HEK293 (cell line): ENCODE results near the gene KCNJ6.

ENCODE experiments used
- GLI4 ChIP-seq: fragments of 450-650 bp; formaldehyde crosslinking; IDR thresholded peaks from 2 replicates; pipeline ENCODE4 v1.5.1; 2016; ENCODE audit warnings: missing biosample characterization, missing genetic modification characterization
- HOXA7 ChIP-seq: sonication (generic); formaldehyde crosslinking; IDR thresholded peaks from 2 replicates; pipeline ENCODE4 v1.8.1; 2022; ENCODE audit warnings: missing genetic modification reagents, borderline replicate concordance
- KLF16 ChIP-seq: fragments of 450-650 bp; formaldehyde crosslinking; IDR thresholded peaks from 2 replicates; pipeline ENCODE4 v1.5.1; 2017; ENCODE audit warnings: missing biosample characterization, missing genetic modification characterization
- REST ChIP-seq: fragments of 450-650 bp; formaldehyde crosslinking; IDR thresholded peaks from 2 replicates; pipeline ENCODE4 v1.5.1; 2016; ENCODE audit warnings: missing biosample characterization, missing genetic modification characterization
- YY1 ChIP-seq: fragments of 450-650 bp; formaldehyde crosslinking; IDR thresholded peaks from 2 replicates; pipeline ENCODE4 v1.5.1; 2018; ENCODE audit warnings: missing biosample characterization, missing genetic modification characterization
- ZNF324 ChIP-seq: fragments of 450-650 bp; formaldehyde crosslinking; IDR thresholded peaks from 2 replicates; pipeline ENCODE4 v1.5.1; 2016; ENCODE audit warnings: missing biosample characterization, missing genetic modification characterization
- ZNF561 ChIP-seq: fragments of 450-650 bp; IDR thresholded peaks from 2 replicates; pipeline ENCODE4 v1.5.1; 2018; ENCODE audit warnings: missing biosample characterization, missing genetic modification characterization, borderline replicate concordance
- TF ChIP-seq, protein P1 (sequence below): fragments of 450-650 bp; formaldehyde crosslinking; IDR thresholded peaks from 2 replicates; pipeline ENCODE4 v1.5.1; 2016; ENCODE audit warnings: missing biosample characterization, missing genetic modification characterization
- TF ChIP-seq, protein P2 (sequence below): fragments of 450-650 bp; formaldehyde crosslinking; IDR thresholded peaks from 2 replicates; pipeline ENCODE4 v1.5.1; 2016; ENCODE audit warnings: missing biosample characterization, missing genetic modification characterization

DNA sequence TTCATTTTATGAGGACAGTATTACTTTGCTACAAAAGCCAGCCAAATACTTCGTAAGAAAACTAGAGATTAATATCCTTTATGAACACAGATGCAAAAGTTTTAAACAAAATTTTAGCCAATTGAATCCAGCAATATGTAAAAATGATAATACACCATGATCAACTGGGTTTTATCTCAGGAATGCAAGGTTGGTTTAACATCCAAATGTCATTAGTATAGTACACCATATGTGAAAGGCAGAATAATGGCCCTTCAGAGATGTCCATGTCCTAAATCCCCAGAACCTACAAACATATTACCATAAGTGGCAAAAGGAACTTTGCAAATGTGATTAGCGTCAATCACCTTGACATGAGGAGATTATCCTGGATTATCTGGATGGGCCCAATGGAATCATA is 16.7 kb upstream of the KCNJ6 start:
- TF ChIP-seq REST (no peak), HOXA7 (CRISPR knock-in tag) (no peak), ZNF324 (tag by site-specific recombination) (no peak), KLF16 (tag by site-specific recombination) (no peak), GLI4 (tag by site-specific recombination) (no peak), ZNF561 (tag by site-specific recombination) (no peak), YY1 (no peak)
- TF ChIP-seq, protein P1, sequence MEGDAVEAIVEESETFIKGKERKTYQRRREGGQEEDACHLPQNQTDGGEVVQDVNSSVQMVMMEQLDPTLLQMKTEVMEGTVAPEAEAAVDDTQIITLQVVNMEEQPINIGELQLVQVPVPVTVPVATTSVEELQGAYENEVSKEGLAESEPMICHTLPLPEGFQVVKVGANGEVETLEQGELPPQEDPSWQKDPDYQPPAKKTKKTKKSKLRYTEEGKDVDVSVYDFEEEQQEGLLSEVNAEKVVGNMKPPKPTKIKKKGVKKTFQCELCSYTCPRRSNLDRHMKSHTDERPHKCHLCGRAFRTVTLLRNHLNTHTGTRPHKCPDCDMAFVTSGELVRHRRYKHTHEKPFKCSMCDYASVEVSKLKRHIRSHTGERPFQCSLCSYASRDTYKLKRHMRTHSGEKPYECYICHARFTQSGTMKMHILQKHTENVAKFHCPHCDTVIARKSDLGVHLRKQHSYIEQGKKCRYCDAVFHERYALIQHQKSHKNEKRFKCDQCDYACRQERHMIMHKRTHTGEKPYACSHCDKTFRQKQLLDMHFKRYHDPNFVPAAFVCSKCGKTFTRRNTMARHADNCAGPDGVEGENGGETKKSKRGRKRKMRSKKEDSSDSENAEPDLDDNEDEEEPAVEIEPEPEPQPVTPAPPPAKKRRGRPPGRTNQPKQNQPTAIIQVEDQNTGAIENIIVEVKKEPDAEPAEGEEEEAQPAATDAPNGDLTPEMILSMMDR (tag by site-specific recombination) = no peak
- TF ChIP-seq, protein P2, sequence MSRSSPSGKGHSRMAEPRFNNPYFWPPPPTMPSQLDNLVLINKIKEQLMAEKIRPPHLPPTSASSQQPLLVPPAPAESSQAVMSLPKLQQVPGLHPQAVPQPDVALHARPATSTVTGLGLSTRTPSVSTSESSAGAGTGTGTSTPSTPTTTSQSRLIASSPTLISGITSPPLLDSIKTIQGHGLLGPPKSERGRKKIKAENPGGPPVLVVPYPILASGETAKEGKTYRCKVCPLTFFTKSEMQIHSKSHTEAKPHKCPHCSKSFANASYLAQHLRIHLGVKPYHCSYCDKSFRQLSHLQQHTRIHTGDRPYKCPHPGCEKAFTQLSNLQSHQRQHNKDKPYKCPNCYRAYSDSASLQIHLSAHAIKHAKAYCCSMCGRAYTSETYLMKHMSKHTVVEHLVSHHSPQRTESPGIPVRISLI = no peak
